MM.1S (cell line): Measurements from ENCODE around the gene ANKH.

Experiments
- EZH2 ChIP-seq: fragments of 300-600 bp; sonication (generic); optimal IDR thresholded peaks from 2 replicates; pipeline ENCODE3; 2017; ENCODE audit warnings: low read depth, mild to moderate bottlenecking, antibody characterized with exemption, low read length, mixed read lengths
- EZH2phosphoT487 ChIP-seq: fragments of 300-600 bp; sonication (generic); IDR thresholded peaks from 2 replicates; pipeline ENCODE4 v1.6.1; 2018; ENCODE audit warnings: antibody characterized with exemption, low read length
- TF ChIP-seq, protein P1 (sequence below): fragments of 300-600 bp; sonication (generic); IDR thresholded peaks from 2 replicates; pipeline ENCODE4 v1.5.1; 2016; ENCODE audit warnings: antibody characterized with exemption, low read length, mixed read lengths

DNA sequence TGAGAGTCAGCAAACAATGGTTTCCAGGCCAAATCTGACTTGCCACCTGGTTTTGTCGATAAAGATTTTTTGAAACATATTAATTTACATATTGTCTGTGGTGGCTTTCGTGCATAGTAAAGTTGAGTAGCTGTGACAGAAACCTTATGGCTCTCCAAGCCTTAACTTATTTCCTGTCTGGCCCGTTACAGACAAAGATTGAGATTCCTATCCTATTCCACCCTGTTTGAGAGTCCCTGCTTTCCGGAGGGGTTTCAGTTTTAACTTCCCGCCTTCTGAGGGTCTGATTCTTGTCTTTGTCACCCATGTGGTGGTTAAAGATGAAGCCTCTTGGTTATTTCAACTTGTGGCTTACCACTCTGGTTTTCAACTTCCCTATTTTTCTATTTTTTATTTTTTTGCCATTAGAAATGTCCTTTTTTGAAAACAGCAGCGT, 195.7 kb downstream of the ANKH start:
- TF ChIP-seq, protein P1, sequence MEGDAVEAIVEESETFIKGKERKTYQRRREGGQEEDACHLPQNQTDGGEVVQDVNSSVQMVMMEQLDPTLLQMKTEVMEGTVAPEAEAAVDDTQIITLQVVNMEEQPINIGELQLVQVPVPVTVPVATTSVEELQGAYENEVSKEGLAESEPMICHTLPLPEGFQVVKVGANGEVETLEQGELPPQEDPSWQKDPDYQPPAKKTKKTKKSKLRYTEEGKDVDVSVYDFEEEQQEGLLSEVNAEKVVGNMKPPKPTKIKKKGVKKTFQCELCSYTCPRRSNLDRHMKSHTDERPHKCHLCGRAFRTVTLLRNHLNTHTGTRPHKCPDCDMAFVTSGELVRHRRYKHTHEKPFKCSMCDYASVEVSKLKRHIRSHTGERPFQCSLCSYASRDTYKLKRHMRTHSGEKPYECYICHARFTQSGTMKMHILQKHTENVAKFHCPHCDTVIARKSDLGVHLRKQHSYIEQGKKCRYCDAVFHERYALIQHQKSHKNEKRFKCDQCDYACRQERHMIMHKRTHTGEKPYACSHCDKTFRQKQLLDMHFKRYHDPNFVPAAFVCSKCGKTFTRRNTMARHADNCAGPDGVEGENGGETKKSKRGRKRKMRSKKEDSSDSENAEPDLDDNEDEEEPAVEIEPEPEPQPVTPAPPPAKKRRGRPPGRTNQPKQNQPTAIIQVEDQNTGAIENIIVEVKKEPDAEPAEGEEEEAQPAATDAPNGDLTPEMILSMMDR = no peak
- TF ChIP-seq EZH2 (no peak), EZH2phosphoT487 (no peak)
